AG10803 (cell line): ENCODE measurements around the gene SLITRK1.

ENCODE experiments used
- DNase-seq: peaks from one replicate; pipeline ENCODE4 v3.0.0; 2010; ENCODE audit warnings: low read depth
- H3K4me3 ChIP-seq: 2 replicates; pipeline ENCODE4 v1.5.1; 2011; ENCODE audit warnings: mild to moderate bottlenecking, low read length, control low read depth
- CTCF ChIP-seq: conservative IDR thresholded peaks from 2 replicates; pipeline ENCODE4 v1.5.1; 2011; ENCODE audit warnings: mild to moderate bottlenecking, low read length, control low read depth, inconsistent platforms

The SLITRK1 gene

GRCh38 chr13:83905641-83906040, 23.4 kb upstream of the SLITRK1 start:
- no peak for TF ChIP-seq CTCF
- DNase-seq = no peak
- no peak overlapping the region for H3K4me3 ChIP-seq

DNA sequence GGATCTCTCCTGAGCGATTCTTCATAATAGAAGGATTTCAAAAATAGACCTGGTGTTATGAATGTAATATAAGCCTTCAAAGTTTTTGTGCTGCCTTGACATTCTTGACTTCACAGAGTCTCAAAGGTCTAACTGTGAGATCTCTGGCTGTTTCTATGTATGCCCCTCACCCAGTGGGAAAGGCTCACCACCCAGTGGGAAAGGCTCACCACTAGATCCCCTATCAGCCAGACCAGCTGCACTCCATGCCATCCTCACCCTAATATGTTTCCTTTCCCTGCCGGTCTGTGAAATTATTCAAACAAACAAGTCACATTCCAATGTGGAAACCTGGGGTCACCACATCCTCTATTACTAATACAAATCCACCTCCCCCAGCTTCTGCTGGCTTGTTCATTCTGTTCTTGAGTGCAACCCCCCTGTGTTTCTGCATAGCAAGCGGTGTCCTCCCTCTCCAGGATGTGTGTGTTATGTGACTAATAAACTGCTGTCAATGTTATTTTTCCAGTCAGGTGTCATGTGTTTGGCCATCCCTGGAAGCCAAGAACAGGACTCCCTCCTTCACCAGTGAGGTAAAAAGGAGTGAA, 13.8 kb upstream of the SLITRK1 start:
- TF ChIP-seq CTCF = no peak
- H3K4me3 ChIP-seq = no peak overlapping the region
- peak; percentile 12 for DNase-seq

DNA sequence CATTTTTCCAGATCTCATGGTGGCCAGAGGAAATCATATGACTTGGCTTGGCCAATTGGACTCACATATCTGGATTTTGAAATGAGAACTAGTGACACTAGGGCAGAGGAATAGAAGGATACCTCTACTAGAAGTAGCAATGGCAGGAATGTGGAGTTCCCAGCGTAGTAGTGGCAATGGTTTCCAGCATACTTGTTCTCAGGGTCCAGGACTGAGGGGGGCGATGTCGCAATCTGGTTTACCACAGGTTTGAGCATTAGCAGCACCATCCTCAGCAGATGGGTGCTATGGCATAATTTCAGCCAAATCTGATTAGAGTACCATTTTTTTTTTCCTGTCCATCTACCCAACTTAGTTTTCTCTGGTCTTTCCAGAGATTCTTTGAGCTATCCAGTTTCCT, 8.1 kb upstream of the SLITRK1 start:
- no peak overlapping the region for H3K4me3 ChIP-seq
- no peak for DNase-seq
- TF ChIP-seq CTCF = no peak

DNA sequence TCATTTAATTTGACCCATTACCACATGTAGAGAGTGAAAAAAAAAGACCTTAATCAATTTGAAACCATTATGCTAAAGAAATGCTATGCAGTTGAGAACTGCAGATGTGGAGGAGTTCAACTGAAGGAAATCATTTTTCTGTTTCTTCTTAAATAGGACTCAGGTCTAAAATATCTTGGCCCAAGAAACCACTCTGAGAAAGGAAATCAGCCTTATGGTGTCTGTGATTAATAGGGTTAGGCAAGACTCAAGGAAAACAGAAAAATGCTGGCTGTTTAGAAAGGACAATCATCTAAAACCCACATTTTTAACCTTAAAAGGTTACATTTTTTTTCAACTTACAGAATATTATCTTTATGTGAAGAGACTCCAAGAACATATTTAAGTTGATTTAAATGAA, 1.9 kb upstream of the SLITRK1 start:
- no peak overlapping the region for H3K4me3 ChIP-seq
- DNase-seq = peak; percentile 27
- TF ChIP-seq CTCF = no peak

GRCh38 chr13:83883061-83883523, 818 bp upstream of the SLITRK1 start:
- no peak overlapping the region for H3K4me3 ChIP-seq
- TF ChIP-seq CTCF = no peak
- DNase-seq = no peak

GRCh38 chr13:83882606-83882959, 309 bp upstream of the SLITRK1 start:
- no peak for DNase-seq
- no peak for TF ChIP-seq CTCF
- H3K4me3 ChIP-seq = no peak overlapping the region; the same call in 1 of the 2 replicates

- no peak for TF ChIP-seq CTCF
- DNase-seq = no peak
- peak overlapping the region; percentile 47 for H3K4me3 ChIP-seq
Observed at GRCh38 chr13:83881140-83881684, 1.1 kb downstream of the SLITRK1 start.
